Activated T-cell treated with anti-CD3 and anti-CD28 coated beads, Interleukin-2, amount 50 U/mL, for 24 hours (primary cell): Measurements from ENCODE around the gene AADAT.

Experiments used
- DNase-seq: peaks from one replicate; pipeline ENCODE4 v3.0.0-alpha.2; 2020
- H3K27ac Mint-ChIP-seq: 2 replicates; pipeline ENCODE4 v1.8.0; 2020; ENCODE audit warnings: mild to moderate bottlenecking, mixed read lengths
- H3K27me3 Mint-ChIP-seq: 2 replicates; pipeline ENCODE4 v1.8.0; 2020; ENCODE audit warnings: mixed read lengths
- H3K36me3 Mint-ChIP-seq: 2 replicates; pipeline ENCODE4 v1.8.0; 2020; ENCODE audit warnings: low read depth, mixed read lengths
- H3K4me1 Mint-ChIP-seq: 2 replicates; pipeline ENCODE4 v1.8.0; 2020; ENCODE audit warnings: low read depth, mixed read lengths
- H3K4me3 Mint-ChIP-seq: 2 replicates; pipeline ENCODE4 v1.8.0; 2020; ENCODE audit warnings: mild to moderate bottlenecking, moderate library complexity, mixed read lengths
- H3K9me3 Mint-ChIP-seq: 2 replicates; pipeline ENCODE4 v1.8.0; 2020; ENCODE audit warnings: mixed read lengths

The AADAT gene

DNA sequence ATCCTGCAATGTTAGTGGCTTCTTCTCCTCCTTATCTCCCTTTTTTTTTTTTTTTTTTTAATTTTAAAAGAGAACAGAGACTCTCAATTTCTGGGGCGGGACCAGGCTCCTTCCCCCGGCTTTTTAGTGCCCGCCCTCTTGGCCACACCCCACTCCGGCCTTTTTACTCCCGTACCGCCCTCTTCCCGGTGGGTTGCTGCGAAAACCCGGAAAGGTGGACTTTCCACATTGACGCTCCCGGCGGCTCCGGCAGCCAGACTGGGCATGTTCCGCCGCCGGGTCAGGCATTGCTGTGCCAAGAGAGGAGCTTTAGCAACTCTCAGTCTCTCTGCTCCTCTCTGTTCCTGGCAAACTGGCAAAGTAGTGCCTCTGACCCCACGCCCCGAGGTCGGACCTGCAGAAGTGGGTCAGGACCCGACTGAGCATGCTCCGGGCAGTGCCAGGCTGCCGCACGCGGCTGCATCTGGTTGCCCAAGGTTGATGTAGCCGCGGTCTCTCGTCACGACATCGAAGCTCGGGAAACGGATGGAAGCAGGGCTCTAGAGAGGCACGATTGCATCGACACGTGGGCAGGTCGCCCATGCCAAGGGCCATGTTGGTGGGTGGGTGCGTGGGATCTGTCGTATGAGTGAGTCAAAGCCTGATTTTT is 62.5 kb downstream of the AADAT start:
- Mint-ChIP-seq H3K4me1 (peaks cover 14% of the 10 kb centered on the region), H3K4me3 (peak overlapping the region; percentile 81), H3K27ac (peak overlapping the region; percentile 86), H3K27me3 (peaks cover 40% of the 10 kb centered on the region), H3K9me3 (peaks cover 6% of the 10 kb centered on the region), H3K36me3 (peaks cover 4% of the 10 kb centered on the region)
- peak; percentile 95 for DNase-seq

- H3K9me3 Mint-ChIP-seq: peaks cover 6% of the 10 kb centered on the region
- H3K4me3 Mint-ChIP-seq: peak within 1 kb of the TSS; percentile 81
- peaks cover 14% of the 10 kb centered on the region for H3K4me1 Mint-ChIP-seq
- DNase-seq: peak; percentile 91
- H3K27ac Mint-ChIP-seq: peak within 1 kb of the TSS; percentile 86
- peaks cover 36% of the 10 kb centered on the region for H3K27me3 Mint-ChIP-seq
- H3K36me3 Mint-ChIP-seq: peaks cover 4% of the 10 kb centered on the region
Measured at GRCh38 chr4:170026253-170027021, 63.3 kb downstream of the AADAT start, which contains the start of gene MFAP3L. TSS of gene MFAP3L (minus strand) at chr4:170026395. CDS start at chr4:170005877, 20,518 bp downstream.

DNA sequence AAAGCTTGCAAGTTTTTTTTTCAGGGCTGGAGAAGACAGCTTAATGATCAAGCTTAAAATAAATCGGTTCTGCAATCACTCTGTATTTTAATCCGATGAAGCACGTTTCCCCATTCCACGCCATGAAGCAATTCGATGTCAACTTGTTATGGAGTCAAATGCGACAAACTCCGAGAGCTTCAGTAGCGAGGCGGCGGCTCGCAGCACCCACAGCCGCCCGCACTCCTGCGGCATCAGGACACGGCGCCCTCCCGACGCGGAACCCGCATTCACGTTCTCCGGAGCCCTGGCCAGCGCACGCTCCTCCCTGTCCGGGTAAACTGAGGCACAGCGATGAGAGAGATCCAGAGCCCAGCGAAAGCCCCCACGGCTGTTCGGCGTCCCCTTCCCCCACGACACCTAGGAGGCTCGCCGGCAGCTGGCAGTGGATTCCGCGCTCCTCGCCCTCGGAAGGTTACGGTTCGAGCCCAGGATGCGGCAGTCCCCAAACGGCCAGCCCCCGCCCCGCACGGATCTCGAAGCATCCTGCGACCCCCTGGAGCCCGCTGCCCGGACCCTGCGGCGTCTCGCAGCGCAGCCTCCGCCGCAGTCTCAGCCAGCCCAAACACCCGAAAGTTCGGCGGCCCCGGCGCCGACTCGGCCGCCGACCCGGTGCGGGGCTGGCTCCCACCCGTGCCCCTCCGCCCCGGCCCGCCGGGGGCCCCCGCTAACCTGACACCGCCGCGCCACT is 64.1 kb downstream of the AADAT start:
- peaks cover 4% of the 10 kb centered on the region for H3K36me3 Mint-ChIP-seq
- DNase-seq: no peak
- H3K4me1 Mint-ChIP-seq: peaks cover 14% of the 10 kb centered on the region
- H3K27me3 Mint-ChIP-seq: peaks cover 34% of the 10 kb centered on the region
- H3K9me3 Mint-ChIP-seq: peaks cover 6% of the 10 kb centered on the region
- H3K27ac Mint-ChIP-seq: no peak overlapping the region
- peak overlapping the region; percentile 76 for H3K4me3 Mint-ChIP-seq

GRCh38 chr4:170022211-170022610 is 67.5 kb downstream of the AADAT start:
- peaks cover 5% of the 10 kb centered on the region for H3K4me1 Mint-ChIP-seq
- DNase-seq: no peak
- H3K36me3 Mint-ChIP-seq: no peaks in the 10 kb centered on the region
- H3K27ac Mint-ChIP-seq: no peak overlapping the region
- H3K27me3 Mint-ChIP-seq: peaks cover 10% of the 10 kb centered on the region
- no peaks in the 10 kb centered on the region for H3K9me3 Mint-ChIP-seq
- H3K4me3 Mint-ChIP-seq: no peak overlapping the region

GRCh38 chr4:170017252-170017651 is 72.5 kb downstream of the AADAT start:
- Mint-ChIP-seq H3K27ac (no peak overlapping the region), H3K4me1 (no peaks in the 10 kb centered on the region), H3K27me3 (no peaks in the 10 kb centered on the region), H3K4me3 (no peak overlapping the region), H3K36me3 (no peaks in the 10 kb centered on the region), H3K9me3 (no peaks in the 10 kb centered on the region)
- DNase-seq: no peak

DNA sequence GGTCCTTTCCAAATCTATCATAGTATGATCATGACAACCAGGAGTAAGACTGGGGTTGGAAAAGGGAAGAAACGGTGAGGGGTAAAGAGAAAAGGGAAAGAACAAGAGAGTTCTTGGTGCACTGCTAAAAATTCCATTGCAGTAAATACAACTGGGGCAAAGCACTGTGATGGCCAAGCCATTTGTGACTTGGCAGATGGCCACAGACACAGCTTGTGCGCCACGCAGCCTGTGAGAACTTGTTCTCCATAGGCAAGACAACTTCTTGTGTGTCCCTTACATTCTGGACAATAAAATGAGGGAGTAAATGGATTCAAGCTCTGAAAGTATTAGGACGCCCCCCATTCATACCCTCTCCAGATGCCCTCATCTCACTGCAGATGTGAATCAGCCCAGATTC is 74.5 kb downstream of the AADAT start:
- no peaks in the 10 kb centered on the region for H3K9me3 Mint-ChIP-seq
- peaks cover 2% of the 10 kb centered on the region for H3K27me3 Mint-ChIP-seq
- no peaks in the 10 kb centered on the region for H3K36me3 Mint-ChIP-seq
- DNase-seq: no peak
- no peak overlapping the region for H3K27ac Mint-ChIP-seq
- no peak overlapping the region for H3K4me3 Mint-ChIP-seq
- no peaks in the 10 kb centered on the region for H3K4me1 Mint-ChIP-seq

GRCh38 chr4:170014359-170015011 is 75.3 kb downstream of the AADAT start:
- no peak overlapping the region for H3K27ac Mint-ChIP-seq
- no peaks in the 10 kb centered on the region for H3K36me3 Mint-ChIP-seq
- no peaks in the 10 kb centered on the region for H3K9me3 Mint-ChIP-seq
- no peaks in the 10 kb centered on the region for H3K4me1 Mint-ChIP-seq
- DNase-seq: no peak
- H3K27me3 Mint-ChIP-seq: peaks cover 4% of the 10 kb centered on the region
- H3K4me3 Mint-ChIP-seq: no peak overlapping the region

- Mint-ChIP-seq H3K27me3 (peaks cover 17% of the 10 kb centered on the region), H3K36me3 (no peaks in the 10 kb centered on the region), H3K9me3 (no peaks in the 10 kb centered on the region), H3K27ac (no peak overlapping the region), H3K4me1 (peaks cover 6% of the 10 kb centered on the region), H3K4me3 (no peak overlapping the region)
- no peak for DNase-seq
Measured at GRCh38 chr4:170012629-170012958, 77.2 kb downstream of the AADAT start.

- Mint-ChIP-seq H3K36me3 (no peaks in the 10 kb centered on the region), H3K9me3 (no peaks in the 10 kb centered on the region), H3K27me3 (peaks cover 18% of the 10 kb centered on the region), H3K4me1 (peaks cover 6% of the 10 kb centered on the region), H3K4me3 (no peak overlapping the region), H3K27ac (no peak overlapping the region)
- DNase-seq: no peak
Measured at GRCh38 chr4:170011921-170012628, 77.7 kb downstream of the AADAT start.
